Thyroid gland (tissue), 4 donors: ENCODE measurements around the gene ZCCHC24. TPM values are rescaled to one million over a fixed set of nuclear protein-coding genes. Genes with fewer than 3 reads are reported as not detected.
A peak's percentile ranks its signal among the peaks of the same experiment; 100 is the strongest.

Experiments
- DNase-seq, 2 donors: peaks; one replicate each; pipeline ENCODE4 v3.0.0-alpha.2; 2019
- H3K27ac ChIP-seq, 3 donors: fragments of 200-600 bp; sonication (generic); 1 replicate in 2 of 3; 2 replicates in 1 of 3; pipeline ENCODE4 v1.5.1; 2016 to 2019; ENCODE audit warnings: mild to moderate bottlenecking in 1 of 3, moderate library complexity in 1 of 3
- H3K27me3 ChIP-seq: fragments of 200-600 bp; sonication (generic); one replicate; pipeline ENCODE4 v1.5.1; 2019
- H3K36me3 ChIP-seq, 2 donors: fragments of 200-600 bp; sonication (generic); one replicate each; pipeline ENCODE4 v1.5.1; 2016 to 2019
- H3K4me1 ChIP-seq, 2 donors: fragments of 200-600 bp; sonication (generic); one replicate each; pipeline ENCODE4 v1.5.1; 2017 to 2019
- H3K4me3 ChIP-seq, 3 donors: fragments of 200-600 bp; sonication (generic); replicated peaks in 1 of 3; 1 replicate in 2 of 3; 2 replicates in 1 of 3; pipeline ENCODE4 v1.5.1; 2016; ENCODE audit warnings: mild to moderate bottlenecking in 1 of 3
- H3K9me3 ChIP-seq: fragments of 200-600 bp; sonication (generic); one replicate; pipeline ENCODE4 v1.5.1; 2017
- CTCF ChIP-seq, 6 experiments: fragments of 200-600 bp in 3 of 6; fragments of 450-650 bp in 3 of 6; sonication (generic) in 3 of 6; IDR thresholded peaks; one replicate each; pipeline ENCODE4 v1.5.1; 2016 to 2019; ENCODE audit warnings: antibody characterized with exemption in 6 of 6, mild to moderate bottlenecking in 2 of 6, inconsistent platforms in 1 of 6, moderate library complexity in 1 of 6
- POLR2A ChIP-seq, 2 donors: fragments of 450-650 bp; IDR thresholded peaks; one replicate each; pipeline ENCODE4 v1.6.1; 2017; ENCODE audit warnings: antibody characterized with exemption in 2 of 2, mild to moderate bottlenecking in 2 of 2, moderate library complexity in 1 of 2
- WGBS, 2 donors: methylation state at CpG; one replicate each; pipeline ENCODE4 v1.1.5; 2017; 5-methylcytosine and 5-hydroxymethylcytosine counted together
- intact Hi-C: fragments of 100-400 bp; cut with DNase I; formaldehyde crosslinking; loops from one replicate; pipeline ENCODE4 v1.15.1; 2023
- total RNA-seq, 4 donors: library from RNA; depleted of rRNA; stranded (reverse); fragments of >200 nt; gene quantifications; one replicate each; pipeline ENCODE4 v1.2.3, GENCODE V29; 2016

ZCCHC24 gene
- total RNA-seq, 4 donors from 2014 or later = 25.4 to 48.8 (median 33.3) TPM

- no peaks in the 10 kb centered on the region for H3K27me3 ChIP-seq
- WGBS, 2 donors = 96 to 100% methylated on average over 3 of the region's 3 CpGs
- H3K36me3 ChIP-seq = no peaks in the 10 kb centered on the region
- H3K9me3 ChIP-seq = no peaks in the 10 kb centered on the region
- no peak overlapping the region for H3K27ac ChIP-seq
- intact Hi-C loops = no loop called here
- no peak for TF ChIP-seq POLR2A (IDR thresholded peaks at IDR 0.05)
- no peak for TF ChIP-seq CTCF (IDR thresholded peaks at IDR 0.05)
- H3K4me1 ChIP-seq = peaks cover 0 to 9% of the 10 kb centered on the region in 2 donors
- no peak overlapping the region for H3K4me3 ChIP-seq
- no peak for DNase-seq
Observed at GRCh38 chr10:79453392-79453791, 8.0 kb upstream of the ZCCHC24 start.

DNA sequence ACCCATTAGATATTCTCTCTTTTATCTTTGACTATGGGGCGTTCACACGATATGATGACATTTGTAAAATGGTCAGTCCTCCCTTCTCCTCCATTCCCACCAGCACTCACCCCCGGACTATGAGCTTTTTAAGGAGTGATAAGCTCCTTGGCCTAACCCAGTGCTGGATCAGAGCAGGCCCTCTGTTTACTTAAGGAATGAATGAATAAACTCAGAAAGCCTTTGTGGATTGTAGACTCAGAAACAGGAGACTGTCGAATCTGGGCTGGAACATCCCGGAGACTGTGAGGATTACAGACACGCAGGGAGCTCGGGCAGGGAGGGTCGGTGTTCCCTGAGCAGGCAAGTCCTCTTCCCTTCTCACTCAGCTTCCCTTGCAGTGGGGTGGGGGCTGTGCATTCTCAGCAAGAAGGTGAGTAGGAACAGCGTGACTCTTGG is 6.8 kb upstream of the ZCCHC24 start:
- intact Hi-C loops = no loop called here
- Histone ChIP-seq H3K4me1 (peaks cover 0 to 9% of the 10 kb centered on the region in 2 donors), H3K4me3 (no peak overlapping the region), H3K9me3 (no peaks in the 10 kb centered on the region), H3K36me3 (no peaks in the 10 kb centered on the region), H3K27ac (no peak overlapping the region), H3K27me3 (no peaks in the 10 kb centered on the region)
- TF ChIP-seq CTCF (IDR thresholded peaks at IDR 0.05) (no peak), POLR2A (IDR thresholded peaks at IDR 0.05) (no peak)
- no peak for DNase-seq
- 72 to 83% methylated on average over 9 of the region's 9 CpGs for WGBS, 2 donors

GRCh38 chr10:79451046-79451699 is 5.7 kb upstream of the ZCCHC24 start:
- H3K27ac ChIP-seq = no peak overlapping the region
- TF ChIP-seq CTCF (IDR thresholded peaks at IDR 0.05) = no peak
- no peak for TF ChIP-seq POLR2A (IDR thresholded peaks at IDR 0.05)
- WGBS, 2 donors = 96 to 97% methylated on average over 14 of the region's 14 CpGs
- intact Hi-C loops = no loop called here
- no peaks in the 10 kb centered on the region for H3K27me3 ChIP-seq
- no peak overlapping the region for H3K4me3 ChIP-seq
- no peak for DNase-seq
- no peaks in the 10 kb centered on the region for H3K36me3 ChIP-seq
- no peaks in the 10 kb centered on the region for H3K9me3 ChIP-seq
- H3K4me1 ChIP-seq = peaks cover 0 to 16% of the 10 kb centered on the region in 2 donors

- peak; percentile 33 to 49 for DNase-seq
- Histone ChIP-seq H3K36me3 (no peaks in the 10 kb centered on the region), H3K27ac (peak overlapping the region in 1 of 3 donors; percentile 6), H3K4me3 (no peak overlapping the region), H3K27me3 (no peaks in the 10 kb centered on the region), H3K9me3 (no peaks in the 10 kb centered on the region), H3K4me1 (peaks cover 0 to 17% of the 10 kb centered on the region in 2 donors)
- intact Hi-C loops = no loop called here
- no peak for TF ChIP-seq CTCF (IDR thresholded peaks at IDR 0.05)
- TF ChIP-seq POLR2A (IDR thresholded peaks at IDR 0.05) = no peak
- WGBS, 2 donors = 74 to 89% methylated on average over 4 to 5 of the region's 5 CpGs
Observed at GRCh38 chr10:79449181-79450146, 4.0 kb upstream of the ZCCHC24 start.

GRCh38 chr10:79448732-79449049 is 3.3 kb upstream of the ZCCHC24 start:
- Histone ChIP-seq H3K27me3 (no peaks in the 10 kb centered on the region), H3K36me3 (no peaks in the 10 kb centered on the region), H3K4me3 (no peak overlapping the region), H3K9me3 (no peaks in the 10 kb centered on the region), H3K27ac (no peak overlapping the region), H3K4me1 (peaks cover 5 to 20% of the 10 kb centered on the region in 2 donors)
- intact Hi-C loops = no loop called here
- DNase-seq = no peak
- TF ChIP-seq CTCF (IDR thresholded peaks at IDR 0.05) (no peak), POLR2A (IDR thresholded peaks at IDR 0.05) (no peak)
- 43 to 60% methylated on average over 2 of the region's 2 CpGs for WGBS, 2 donors
